HG03575 (cell line): ENCODE results near the gene KIF2A.

Source experiments
- ATAC-seq: cut with Tn5 transposase; IDR thresholded peaks from one replicate; pipeline ENCODE4 v1.9.1; 2021; ENCODE audit not compliant: unreplicated experiment, insufficient number of reproducible peaks, low FRiP score; ENCODE audit errors: extremely low read depth

KIF2A gene

GRCh38 chr5:62421414-62421813 is 115.4 kb downstream of the KIF2A start:
- ATAC-seq: no peak

GRCh38 chr5:62424763-62425162 is 118.8 kb downstream of the KIF2A start:
- ATAC-seq: no peak

GRCh38 chr5:62431735-62432620 is 126.0 kb downstream of the KIF2A start:
- no peak for ATAC-seq

GRCh38 chr5:62432621-62433064 is 126.6 kb downstream of the KIF2A start:
- ATAC-seq: no peak
